Occipital lobe (tissue), 3 donors: Measurements from ENCODE around the gene KIF11. TPM values are rescaled to one million over a fixed set of nuclear protein-coding genes. Genes with fewer than 3 reads are reported as not detected.

Experiments used
- DNase-seq: peaks from one replicate; lab custom pipeline; 2025; lab: John Stamatoyannopoulos, UW
- small RNA-seq: library from RNA; depleted of rRNA; stranded (forward); fragments of <200 nt; gene quantifications from one replicate; pipeline ENCODE3, GENCODE V24; 2014
- total RNA-seq: library from RNA; depleted of rRNA; stranded (reverse); fragments of >200 nt; gene quantifications from one replicate; pipeline ENCODE4 v1.2.3, GENCODE V29; 2014

Gene KIF11
- total RNA-seq, 1 donor from 2014 or later: 7.3 TPM

DNA sequence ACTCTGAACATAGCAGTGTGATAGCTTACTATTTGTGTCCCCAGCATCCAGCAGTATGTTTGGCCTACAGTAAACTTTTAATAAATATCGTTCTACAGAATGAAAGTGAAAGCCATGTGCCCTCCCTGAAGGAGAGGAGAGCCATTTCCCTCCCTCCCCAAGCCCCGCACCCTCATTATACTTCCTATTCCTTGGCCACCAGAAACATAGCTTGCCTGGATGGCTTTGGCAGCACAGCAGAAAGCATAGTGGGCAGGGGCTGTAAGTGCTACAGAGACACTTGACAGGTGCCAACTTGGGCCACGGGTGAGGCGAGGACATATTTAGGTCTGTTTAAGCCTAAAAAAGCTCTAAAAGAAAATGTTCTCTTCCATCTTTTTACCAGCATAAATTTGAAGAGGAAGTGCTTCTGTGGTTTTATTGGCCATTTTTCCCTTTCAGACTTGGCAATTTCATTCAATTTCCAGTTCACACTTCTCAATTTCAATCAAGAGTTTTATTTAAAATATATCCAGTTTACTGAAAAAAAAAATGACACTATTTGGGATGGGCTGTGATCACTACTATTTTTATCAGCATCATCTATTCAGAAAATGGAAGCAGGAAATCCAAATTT, 109.5 kb downstream of the KIF11 start:
- no peak for DNase-seq

Small RNAs within 50 kb of the gene (small RNA-seq; reads per million reads assigned to genes)
- gene RN7SL644P: not detected

Other genes with a start within 250 kb of the KIF11 start
- gene IDE, start 19.0 kb upstream of the KIF11 start, total RNA-seq: 19.7 TPM
- gene HHEX, start 96.8 kb downstream of the KIF11 start, total RNA-seq: 1.6 TPM